Activated naive CD4-positive, alpha-beta T cell treated with Interleukin-2 at 50 U/mL for 16 hours (primary cell): ENCODE results near the gene CXCL10.
"Not testable (repeated sequence)": the region's sequence is repeated elsewhere in the genome, so short reads cannot be mapped to it uniquely, and the experiment has no call there.

Experiments
- DNase-seq: peaks from one replicate; pipeline ENCODE4 v3.0.0-alpha.2; 2020

CXCL10 gene

GRCh38 chr4:76024065-76024464 is 768 bp upstream of the CXCL10 start:
- DNase-seq, result no peak

- no peak for DNase-seq
Observed at GRCh38 chr4:76022677-76023076, 620 bp downstream of the CXCL10 start.

- DNase-seq, result no peak
Observed at GRCh38 chr4:76022031-76022430, 1.3 kb downstream of the CXCL10 start.

- no peak for DNase-seq
Observed at GRCh38 chr4:76017056-76017686, 6.1 kb downstream of the CXCL10 start.

- no peak for DNase-seq
Observed at GRCh38 chr4:76016393-76016792, 6.9 kb downstream of the CXCL10 start.

GRCh38 chr4:76013540-76013939 is 9.8 kb downstream of the CXCL10 start:
- DNase-seq, result no peak

GRCh38 chr4:76012388-76012801 is 10.9 kb downstream of the CXCL10 start:
- DNase-seq, result no peak

GRCh38 chr4:76011700-76012387 is 11.5 kb downstream of the CXCL10 start:
- DNase-seq, result no peak

- DNase-seq, result no peak
Observed at GRCh38 chr4:76011018-76011670, 12.2 kb downstream of the CXCL10 start.

GRCh38 chr4:76010576-76010975 is 12.7 kb downstream of the CXCL10 start:
- DNase-seq, result no peak

GRCh38 chr4:76009311-76009710 is 14.0 kb downstream of the CXCL10 start:
- DNase-seq, result no peak

- no peak for DNase-seq
Observed at GRCh38 chr4:76007089-76007862, 16.0 kb downstream of the CXCL10 start, which contains the start of gene CXCL9. Gene CXCL9, minus strand, starts transcription at chr4:76007509. Its CDS starts 60 bp downstream, at chr4:76007449.

GRCh38 chr4:76003620-76004019 is 19.7 kb downstream of the CXCL10 start:
- no peak for DNase-seq

GRCh38 chr4:76003035-76003434 is 20.3 kb downstream of the CXCL10 start:
- DNase-seq, result no peak

GRCh38 chr4:76002176-76002575 is 21.1 kb downstream of the CXCL10 start:
- no peak for DNase-seq

GRCh38 chr4:76001700-76002099 is 21.6 kb downstream of the CXCL10 start:
- no peak for DNase-seq

- DNase-seq, result no peak
Observed at GRCh38 chr4:76000279-76000678, 23.0 kb downstream of the CXCL10 start.

- DNase-seq, result not testable (repeated sequence)
Observed at GRCh38 chr4:75998525-75999147, 24.7 kb downstream of the CXCL10 start.

- DNase-seq, result no peak
Observed at GRCh38 chr4:75997946-75998345, 25.4 kb downstream of the CXCL10 start.

- no peak for DNase-seq
Observed at GRCh38 chr4:75997081-75997480, 26.2 kb downstream of the CXCL10 start.

- DNase-seq, result peak; percentile 10
Observed at GRCh38 chr4:75995727-75996126, 27.6 kb downstream of the CXCL10 start.

- no peak for DNase-seq
Observed at GRCh38 chr4:75992462-75992861, 30.8 kb downstream of the CXCL10 start.
